ENCODE results near the gene KRT6B. TPM values are rescaled to one million over a fixed set of nuclear protein-coding genes. Genes with fewer than 3 reads are reported as not detected.
"Not testable (repeated sequence)": the region's sequence is repeated elsewhere in the genome, so short reads cannot be mapped to it uniquely, and the experiment has no call there.

The KRT6B gene
- total RNA-seq, 1 donor from 2014 or later: not detected

DNA sequence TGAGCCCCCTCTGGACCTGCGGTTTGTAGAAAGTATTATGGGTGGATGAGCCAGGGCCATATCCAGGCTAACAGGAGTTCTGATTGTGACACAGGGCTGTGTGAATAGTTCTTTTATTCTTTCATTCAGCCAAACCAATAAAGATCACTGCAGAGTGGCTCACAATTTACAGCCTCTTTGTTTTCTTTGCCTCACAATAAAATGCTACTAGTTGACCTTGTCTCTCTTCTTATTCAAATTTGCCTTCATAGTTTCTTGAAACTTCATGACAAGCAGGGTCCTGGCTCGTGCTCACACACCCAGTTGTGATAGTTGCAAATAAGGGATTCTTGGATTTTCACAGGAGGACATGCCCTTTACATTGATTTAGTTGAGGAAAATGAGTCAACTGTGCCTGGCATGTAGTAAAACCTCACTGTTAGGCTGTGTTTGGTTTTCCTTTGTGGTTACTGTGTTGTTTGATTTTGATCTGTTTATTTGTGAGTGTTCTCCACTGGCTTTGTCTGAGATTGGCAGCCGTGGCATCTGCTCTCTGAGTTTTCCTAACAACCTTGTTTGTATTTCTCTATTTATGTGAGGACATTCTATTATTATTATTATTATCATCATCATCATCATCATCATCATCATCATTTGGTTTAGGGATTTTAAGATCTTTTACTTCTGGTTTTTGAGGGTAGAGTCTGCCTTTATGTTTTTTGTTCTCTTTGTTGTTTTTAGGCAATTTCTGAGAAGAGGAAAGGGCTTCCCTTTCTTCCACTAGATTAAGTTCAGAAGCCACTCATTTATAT lies 2.7 kb upstream of the KRT6B start:
- intact Hi-C loops (cut with micrococcal nuclease): no loop called here
- no peaks in the 10 kb centered on the region for H3K36me3 Mint-ChIP-seq (ENCODE audit: low read depth)
- no peaks in the 10 kb centered on the region for H3K4me1 Mint-ChIP-seq
- TF ChIP-seq, protein P1, sequence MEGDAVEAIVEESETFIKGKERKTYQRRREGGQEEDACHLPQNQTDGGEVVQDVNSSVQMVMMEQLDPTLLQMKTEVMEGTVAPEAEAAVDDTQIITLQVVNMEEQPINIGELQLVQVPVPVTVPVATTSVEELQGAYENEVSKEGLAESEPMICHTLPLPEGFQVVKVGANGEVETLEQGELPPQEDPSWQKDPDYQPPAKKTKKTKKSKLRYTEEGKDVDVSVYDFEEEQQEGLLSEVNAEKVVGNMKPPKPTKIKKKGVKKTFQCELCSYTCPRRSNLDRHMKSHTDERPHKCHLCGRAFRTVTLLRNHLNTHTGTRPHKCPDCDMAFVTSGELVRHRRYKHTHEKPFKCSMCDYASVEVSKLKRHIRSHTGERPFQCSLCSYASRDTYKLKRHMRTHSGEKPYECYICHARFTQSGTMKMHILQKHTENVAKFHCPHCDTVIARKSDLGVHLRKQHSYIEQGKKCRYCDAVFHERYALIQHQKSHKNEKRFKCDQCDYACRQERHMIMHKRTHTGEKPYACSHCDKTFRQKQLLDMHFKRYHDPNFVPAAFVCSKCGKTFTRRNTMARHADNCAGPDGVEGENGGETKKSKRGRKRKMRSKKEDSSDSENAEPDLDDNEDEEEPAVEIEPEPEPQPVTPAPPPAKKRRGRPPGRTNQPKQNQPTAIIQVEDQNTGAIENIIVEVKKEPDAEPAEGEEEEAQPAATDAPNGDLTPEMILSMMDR (IDR thresholded peaks at IDR 0.05): no peak
- DNase-seq (no peak), ATAC-seq (ENCODE audit: low read depth) (no peak)
- ChIA-PET CTCF (no interaction called here), POLR2A (no interaction called here)
- H3K27ac Mint-ChIP-seq: no peak overlapping the region
- no peaks in the 10 kb centered on the region for H3K9me3 Mint-ChIP-seq
- H3K27me3 Mint-ChIP-seq: peaks cover 13% of the 10 kb centered on the region
- H3K4me3 Mint-ChIP-seq: no peak overlapping the region

DNA sequence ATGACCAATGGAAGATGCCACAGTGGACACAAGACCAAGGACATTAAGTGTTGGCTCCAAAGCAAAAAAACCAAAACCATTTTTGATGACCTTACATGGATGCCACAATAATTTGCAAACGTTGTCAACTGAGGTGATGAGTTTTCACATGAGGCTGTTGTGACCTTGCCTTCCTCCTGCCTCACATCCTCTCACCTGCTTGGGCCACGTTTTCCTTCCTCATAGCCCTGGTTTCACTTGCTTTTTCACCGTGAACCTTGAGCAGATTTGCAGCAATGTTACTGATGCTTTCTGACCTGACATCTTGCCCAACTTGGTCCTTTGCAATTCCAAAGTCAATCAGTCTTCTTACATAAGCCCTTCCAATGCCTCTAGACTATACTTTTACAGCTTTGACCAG lies 3.7 kb downstream of the KRT6B start:
- intact Hi-C loops (cut with micrococcal nuclease): no loop called here
- ATAC-seq (ENCODE audit: low read depth) (no peak), DNase-seq (no peak)
- Mint-ChIP-seq H3K4me1 (no peaks in the 10 kb centered on the region), H3K9me3 (no peaks in the 10 kb centered on the region), H3K27me3 (peaks cover 19% of the 10 kb centered on the region), H3K27ac (no peak overlapping the region), H3K36me3 (ENCODE audit: low read depth) (no peaks in the 10 kb centered on the region), H3K4me3 (no peak overlapping the region)
- TF ChIP-seq, protein P1 (IDR thresholded peaks at IDR 0.05): no peak
- CTCF ChIA-PET: no interaction called here
- POLR2A ChIA-PET: no interaction called here

DNA sequence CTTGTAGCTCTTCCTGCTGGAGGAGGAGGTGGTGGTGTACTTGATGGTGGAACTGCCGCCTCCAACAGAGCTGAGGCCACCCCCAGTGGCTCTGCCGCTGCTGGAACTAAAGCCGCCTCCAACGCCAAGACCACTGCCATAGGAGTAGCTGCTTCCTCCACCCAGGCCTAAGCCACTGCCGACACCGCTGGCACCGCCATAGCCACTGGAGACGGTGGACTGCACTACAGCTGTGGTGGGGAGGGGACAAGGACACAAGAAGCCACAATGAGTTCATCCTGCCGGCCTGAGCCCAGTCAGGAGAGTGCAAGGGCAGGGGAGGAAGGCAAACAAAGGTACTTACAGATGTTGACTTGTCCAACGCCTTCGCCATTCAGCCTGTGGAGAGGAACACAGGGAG lies 4.8 kb downstream of the KRT6B start:
- H3K36me3 Mint-ChIP-seq (ENCODE audit: low read depth); intact Hi-C loops (cut with micrococcal nuclease); POLR2A ChIA-PET; H3K4me3 Mint-ChIP-seq; CTCF ChIA-PET; DNase-seq; H3K27ac Mint-ChIP-seq; H3K4me1 Mint-ChIP-seq; H3K9me3 Mint-ChIP-seq; ATAC-seq (ENCODE audit: low read depth): not testable (repeated sequence)
- peaks cover 25% of the 10 kb centered on the region for H3K27me3 Mint-ChIP-seq

DNA sequence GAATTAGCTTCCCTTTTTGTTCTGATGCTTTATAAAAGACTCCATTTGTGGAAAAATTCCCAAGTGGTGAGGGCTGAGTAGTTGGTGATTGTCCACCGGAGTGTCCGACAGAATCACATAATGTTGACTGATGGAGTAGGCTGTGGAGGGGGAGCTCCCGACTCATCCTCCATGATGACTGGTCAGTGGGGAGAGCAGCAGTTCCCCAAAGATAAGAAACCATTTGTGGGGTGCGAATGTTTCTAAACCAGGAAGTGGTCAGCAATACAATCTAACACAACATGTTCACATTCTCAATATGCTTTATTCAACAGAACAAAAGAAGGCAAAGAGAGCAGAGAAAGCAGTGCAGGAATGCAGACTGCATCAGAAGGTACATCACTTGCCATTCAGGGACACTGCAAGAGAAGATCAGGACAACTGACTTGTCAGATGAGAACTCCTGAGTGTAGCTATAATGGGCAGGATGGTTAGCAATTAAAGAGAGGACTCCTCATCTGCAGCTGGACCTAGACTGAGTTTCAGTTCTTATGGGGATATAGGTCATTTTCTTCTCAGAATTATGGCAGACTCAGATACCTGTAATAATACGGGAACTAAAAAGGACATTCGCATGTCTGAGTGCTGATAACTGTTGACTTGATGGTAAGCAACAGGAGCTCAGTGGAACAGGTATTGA lies 5.4 kb downstream of the KRT6B start:
- TF ChIP-seq, protein P1 (IDR thresholded peaks at IDR 0.05): no peak
- intact Hi-C loops (cut with micrococcal nuclease): no loop called here
- Mint-ChIP-seq H3K4me3 (no peak overlapping the region), H3K27me3 (peaks cover 26% of the 10 kb centered on the region), H3K4me1 (no peaks in the 10 kb centered on the region), H3K27ac (no peak overlapping the region), H3K9me3 (no peaks in the 10 kb centered on the region), H3K36me3 (ENCODE audit: low read depth) (no peaks in the 10 kb centered on the region)
- POLR2A ChIA-PET: no interaction called here
- ATAC-seq (ENCODE audit: low read depth) (no peak), DNase-seq (no peak)
- CTCF ChIA-PET: no interaction called here

DNA sequence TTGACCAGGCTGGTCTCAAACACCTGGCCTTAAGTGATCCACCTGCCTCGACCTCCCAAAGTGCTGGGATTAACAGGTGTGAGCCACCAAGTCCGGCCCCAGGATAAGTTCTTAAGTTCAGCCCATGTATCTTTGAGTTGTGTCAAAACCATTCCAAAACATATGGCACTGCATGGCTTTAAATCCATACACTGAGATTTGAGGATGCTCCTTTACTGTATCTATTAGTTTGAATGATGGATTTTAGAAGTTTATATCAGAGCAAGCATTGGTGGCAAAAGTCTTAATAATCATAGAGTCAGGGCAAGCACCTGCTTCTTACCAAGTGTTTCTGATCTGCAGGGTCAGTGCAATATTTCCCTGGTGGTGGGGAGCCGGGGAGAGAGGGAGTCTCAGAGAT lies 6.1 kb downstream of the KRT6B start:
- Mint-ChIP-seq H3K27me3 (peaks cover 26% of the 10 kb centered on the region), H3K9me3 (no peaks in the 10 kb centered on the region), H3K4me3 (no peak overlapping the region), H3K27ac (no peak overlapping the region), H3K4me1 (no peaks in the 10 kb centered on the region), H3K36me3 (ENCODE audit: low read depth) (no peaks in the 10 kb centered on the region)
- ChIA-PET CTCF (no interaction called here), POLR2A (no interaction called here)
- no peak for ATAC-seq (ENCODE audit: low read depth)
- TF ChIP-seq, protein P1 (IDR thresholded peaks at IDR 0.05): no peak
- no peak for DNase-seq
- intact Hi-C loops (cut with micrococcal nuclease): no loop called here
